Stimulated activated CD4-positive, alpha-beta T cell treated with anti-CD3 and anti-CD28 coated beads, Interleukin-12 subunit alpha, Interleukin-12 subunit beta, amount 100 ng/mL, for 24 hours (primary cell): ENCODE measurements around the gene SRSF12.
"Not testable (repeated sequence)": the region's sequence is repeated elsewhere in the genome, so short reads cannot be mapped to it uniquely, and the experiment has no call there.

Source experiments
- DNase-seq, 2 experiments: peaks; one replicate each; pipeline ENCODE4 v3.0.0-alpha.2; 2020; ENCODE audit warnings: low read depth in 2 of 2

SRSF12 gene

GRCh38 chr6:89131599-89131998, 13.7 kb upstream of the SRSF12 start:
- no peak for DNase-seq

DNA sequence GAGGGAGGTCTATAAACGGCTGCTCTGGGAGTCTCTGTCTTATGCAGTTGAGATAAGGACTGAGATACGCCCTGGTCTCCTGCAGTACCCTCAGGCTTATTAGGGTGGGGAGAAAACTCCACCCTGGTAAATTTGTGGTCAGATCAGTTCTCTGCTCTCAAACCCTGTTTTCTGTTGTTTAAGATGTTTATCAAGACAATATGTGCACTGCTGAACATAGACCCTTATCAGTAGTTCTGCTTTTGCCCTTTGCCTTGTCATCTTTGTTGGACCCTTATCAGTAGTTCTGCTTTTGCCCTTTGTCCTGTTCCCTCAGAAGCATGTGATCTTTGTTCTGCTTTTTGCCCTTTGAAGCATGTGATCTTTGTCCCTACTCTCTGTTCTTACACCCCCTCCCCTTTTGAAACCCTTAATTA, 10.4 kb upstream of the SRSF12 start:
- DNase-seq, result not testable (repeated sequence)

- no peak for DNase-seq
Observed at GRCh38 chr6:89122625-89123024, 4.8 kb upstream of the SRSF12 start.

- no peak for DNase-seq
Observed at GRCh38 chr6:89121934-89122333, 4.1 kb upstream of the SRSF12 start.

GRCh38 chr6:89120371-89120770, 2.5 kb upstream of the SRSF12 start:
- no peak for DNase-seq

DNA sequence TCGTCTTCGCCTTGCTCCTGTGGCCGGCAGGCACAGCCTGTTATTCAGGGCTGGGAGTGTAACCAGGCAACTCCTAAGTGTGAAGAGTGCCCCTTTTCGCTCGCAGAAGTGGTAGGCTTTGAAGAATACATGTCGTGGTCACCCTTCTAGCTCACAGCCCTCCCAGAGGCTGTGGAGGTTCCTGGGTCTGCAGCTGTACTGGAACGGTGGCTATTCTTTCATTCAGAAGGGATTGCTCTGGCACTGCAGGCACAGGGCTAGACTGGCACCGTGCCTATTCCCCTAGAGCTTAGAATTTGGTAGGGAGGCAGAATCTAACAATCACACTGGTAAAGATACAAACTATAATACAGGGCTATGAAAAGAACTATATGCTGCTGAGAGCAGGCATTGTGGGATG, 1.1 kb upstream of the SRSF12 start:
- no peak for DNase-seq

DNA sequence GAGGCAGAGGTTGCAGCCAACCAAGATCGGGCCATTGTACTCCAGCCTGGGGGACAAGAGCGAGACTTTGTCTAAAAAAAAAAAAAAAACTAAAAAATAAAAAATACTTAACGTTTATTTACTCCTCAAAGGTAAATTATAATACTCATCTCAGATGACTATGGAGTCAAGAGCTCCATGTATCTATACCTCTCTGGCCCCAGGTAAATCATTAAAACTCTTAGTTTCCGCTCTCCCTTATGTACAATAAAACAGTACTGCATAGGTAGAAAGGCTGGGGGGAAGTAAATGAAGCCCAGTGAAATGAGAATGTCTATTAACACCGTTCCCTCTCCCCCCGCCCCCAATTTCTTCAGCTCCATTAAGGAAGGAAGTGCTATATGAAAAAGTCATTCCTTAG, 1.2 kb downstream of the SRSF12 start:
- no peak for DNase-seq

DNA sequence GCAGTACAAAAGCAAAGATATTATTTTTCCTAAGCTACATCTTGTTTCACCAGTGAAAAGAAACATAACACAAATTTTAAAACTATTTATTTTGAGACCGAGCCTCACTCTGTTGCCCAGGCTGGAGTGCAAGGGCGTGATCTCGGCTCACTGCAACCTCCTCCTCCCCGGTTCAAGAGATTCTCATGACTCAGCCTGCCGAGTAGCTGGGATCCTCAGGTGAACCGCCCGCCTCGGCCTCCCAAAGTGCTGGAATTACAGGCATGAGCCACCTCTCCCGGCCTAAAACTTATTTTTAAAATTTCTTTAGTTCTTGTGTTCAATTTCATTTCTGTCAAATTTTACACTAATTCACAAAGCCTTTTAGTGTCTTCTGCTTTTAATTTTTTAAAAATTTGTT, 5.9 kb downstream of the SRSF12 start:
- no peak for DNase-seq

DNA sequence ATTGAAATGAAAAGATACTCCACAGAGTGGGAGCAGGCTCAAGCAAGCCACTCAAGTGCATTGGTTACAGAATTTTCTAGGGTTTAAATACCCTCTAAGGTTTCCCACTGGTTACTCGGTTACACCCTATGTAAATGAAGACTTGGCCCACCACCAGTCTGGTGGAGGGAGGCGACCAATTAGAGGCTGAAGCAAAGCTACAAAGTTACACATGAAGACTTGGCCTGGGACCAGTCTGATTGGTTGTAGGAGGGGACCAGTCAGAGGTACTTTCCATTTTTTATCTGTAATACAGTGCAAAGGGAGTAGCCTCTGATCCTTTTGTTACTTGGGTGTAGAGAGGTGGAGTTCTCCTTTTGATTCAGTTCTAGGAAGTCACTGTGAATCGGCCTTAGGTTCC, 7.6 kb downstream of the SRSF12 start:
- DNase-seq, result no peak

DNA sequence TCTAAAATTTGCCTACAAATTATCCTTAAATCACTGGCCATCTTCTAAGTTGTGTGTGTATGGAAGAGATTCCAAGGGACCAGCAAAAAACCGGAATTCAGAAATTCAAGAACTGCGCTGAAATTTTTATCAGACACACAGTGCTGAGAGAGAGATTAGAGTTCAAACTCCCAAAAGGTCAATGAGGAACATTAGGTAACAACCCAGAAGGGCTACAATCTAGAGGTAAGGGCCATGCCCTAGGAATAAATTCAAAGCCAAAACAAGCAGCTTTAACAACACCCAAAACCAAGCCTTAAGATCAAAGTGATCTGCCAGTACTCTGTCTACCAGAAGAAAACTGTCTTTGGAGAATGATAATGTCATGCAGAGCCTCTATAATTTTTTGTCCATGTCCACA, 17.8 kb downstream of the SRSF12 start:
- no peak for DNase-seq

- DNase-seq, result no peak
Observed at GRCh38 chr6:89098461-89098860, 19.4 kb downstream of the SRSF12 start.

- no peak for DNase-seq
Observed at GRCh38 chr6:89087881-89088280, 30.0 kb downstream of the SRSF12 start.

DNA sequence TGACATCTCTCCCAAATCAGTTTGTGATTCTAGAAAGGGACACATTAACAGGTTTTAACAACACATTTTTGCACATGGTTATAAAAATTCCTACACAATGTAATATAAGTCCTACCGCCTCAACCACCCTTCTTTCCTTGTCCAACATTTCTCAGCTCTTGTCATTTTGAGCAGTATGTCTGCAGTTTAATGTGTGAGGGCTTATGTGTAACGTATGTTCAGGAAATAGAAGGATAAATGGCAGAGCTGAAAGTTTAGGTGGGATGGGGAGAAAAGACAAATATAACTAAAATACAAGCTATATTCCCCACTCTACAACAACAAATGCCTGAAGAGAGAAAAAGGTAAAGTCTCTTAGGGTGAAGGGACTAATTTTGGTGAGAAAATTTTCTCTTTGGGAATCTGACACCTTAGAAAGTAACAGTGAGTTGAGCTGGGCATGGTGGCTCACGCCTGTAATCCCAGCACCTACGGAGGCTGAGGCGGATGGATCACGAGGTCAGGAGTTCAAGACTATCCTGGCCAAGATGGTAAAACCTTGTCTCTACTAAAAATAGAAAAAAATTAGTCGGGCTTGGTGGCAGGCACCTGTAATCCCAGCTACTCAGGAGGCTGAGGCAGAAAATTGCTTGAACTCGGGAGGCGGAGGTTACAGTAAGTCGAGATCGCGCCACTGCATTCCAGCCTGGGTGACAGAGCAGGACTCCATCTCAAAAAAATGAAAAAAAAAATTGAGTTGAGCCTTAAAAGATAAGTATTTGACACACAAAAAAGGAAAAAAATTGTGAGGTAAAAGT, 32.3 kb downstream of the SRSF12 start:
- DNase-seq, result no peak

GRCh38 chr6:89084954-89085353, 32.9 kb downstream of the SRSF12 start:
- no peak for DNase-seq

GRCh38 chr6:89084542-89084941, 33.3 kb downstream of the SRSF12 start:
- no peak for DNase-seq

DNA sequence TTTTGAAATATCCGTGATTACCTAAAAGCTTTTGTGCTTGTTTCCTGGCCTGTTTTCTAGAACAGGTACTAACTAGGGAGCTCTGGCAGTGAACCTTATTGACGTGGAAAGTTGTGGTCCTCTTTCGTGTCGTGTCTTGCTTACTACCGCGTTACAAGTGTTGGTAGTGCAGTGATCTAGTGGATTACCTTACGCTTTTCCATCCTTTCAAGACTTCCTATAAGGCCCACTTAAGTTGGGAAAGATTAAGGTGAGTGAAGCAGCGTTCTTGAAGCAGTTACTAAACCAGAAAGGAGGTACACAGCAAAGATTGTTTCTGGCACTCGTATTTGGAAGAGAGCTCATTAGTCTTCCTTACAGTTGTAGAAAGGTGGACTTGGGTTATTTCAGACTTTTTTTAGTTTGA, 35.4 kb downstream of the SRSF12 start:
- no peak for DNase-seq

GRCh38 chr6:89081423-89082322, 36.2 kb downstream of the SRSF12 start:
- peak; percentile 98 for DNase-seq

GRCh38 chr6:89081129-89081422, 36.8 kb downstream of the SRSF12 start:
- no peak for DNase-seq

- peak; percentile 99 to 100 for DNase-seq
Observed at GRCh38 chr6:89080281-89081128, 37.4 kb downstream of the SRSF12 start, which contains the start of gene PNRC1. PNRC1 (plus strand) TSS chr6:89080751; CDS start chr6:89080895, 144 bp downstream.

- peak in 1 of 2 experiments; percentile 6 for DNase-seq
Observed at GRCh38 chr6:89079511-89080234, 38.2 kb downstream of the SRSF12 start.

GRCh38 chr6:89073840-89074239, 44.0 kb downstream of the SRSF12 start:
- DNase-seq, result no peak
